ENCODE results near the gene MICOS13. TPM values are rescaled to one million over a fixed set of nuclear protein-coding genes. Genes with fewer than 3 reads are reported as not detected.

The MICOS13 gene
- total RNA-seq, 1 donor from 2014 or later, result 22.8 TPM

- Mint-ChIP-seq H3K27ac (ENCODE audit: unreplicated experiment) (peak overlapping the region; percentile 87), H3K36me3 (ENCODE audit: unreplicated experiment) (no peaks in the 10 kb centered on the region), H3K4me1 (ENCODE audit: low read depth, unreplicated experiment) (peaks cover 17% of the 10 kb centered on the region), H3K27me3 (ENCODE audit: unreplicated experiment) (peaks cover 6% of the 10 kb centered on the region), H3K4me3 (ENCODE audit: unreplicated experiment) (peak overlapping the region; percentile 87), H3K9me3 (ENCODE audit: unreplicated experiment) (peaks cover 12% of the 10 kb centered on the region)
- TF ChIP-seq, protein P1, sequence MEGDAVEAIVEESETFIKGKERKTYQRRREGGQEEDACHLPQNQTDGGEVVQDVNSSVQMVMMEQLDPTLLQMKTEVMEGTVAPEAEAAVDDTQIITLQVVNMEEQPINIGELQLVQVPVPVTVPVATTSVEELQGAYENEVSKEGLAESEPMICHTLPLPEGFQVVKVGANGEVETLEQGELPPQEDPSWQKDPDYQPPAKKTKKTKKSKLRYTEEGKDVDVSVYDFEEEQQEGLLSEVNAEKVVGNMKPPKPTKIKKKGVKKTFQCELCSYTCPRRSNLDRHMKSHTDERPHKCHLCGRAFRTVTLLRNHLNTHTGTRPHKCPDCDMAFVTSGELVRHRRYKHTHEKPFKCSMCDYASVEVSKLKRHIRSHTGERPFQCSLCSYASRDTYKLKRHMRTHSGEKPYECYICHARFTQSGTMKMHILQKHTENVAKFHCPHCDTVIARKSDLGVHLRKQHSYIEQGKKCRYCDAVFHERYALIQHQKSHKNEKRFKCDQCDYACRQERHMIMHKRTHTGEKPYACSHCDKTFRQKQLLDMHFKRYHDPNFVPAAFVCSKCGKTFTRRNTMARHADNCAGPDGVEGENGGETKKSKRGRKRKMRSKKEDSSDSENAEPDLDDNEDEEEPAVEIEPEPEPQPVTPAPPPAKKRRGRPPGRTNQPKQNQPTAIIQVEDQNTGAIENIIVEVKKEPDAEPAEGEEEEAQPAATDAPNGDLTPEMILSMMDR (IDR thresholded peaks at IDR 0.05; ENCODE audit: partially characterized antibody, unreplicated experiment), result no peak
- no peak for DNase-seq
Measured at GRCh38 chr19:5718579-5719273, 38.4 kb upstream of the MICOS13 start.

GRCh38 chr19:5718037-5718578 is 37.8 kb upstream of the MICOS13 start:
- Mint-ChIP-seq H3K4me3 (ENCODE audit: unreplicated experiment) (peak overlapping the region; percentile 87), H3K4me1 (ENCODE audit: low read depth, unreplicated experiment) (peaks cover 17% of the 10 kb centered on the region), H3K9me3 (ENCODE audit: unreplicated experiment) (peaks cover 16% of the 10 kb centered on the region), H3K36me3 (ENCODE audit: unreplicated experiment) (no peaks in the 10 kb centered on the region), H3K27me3 (ENCODE audit: unreplicated experiment) (peaks cover 6% of the 10 kb centered on the region), H3K27ac (ENCODE audit: unreplicated experiment) (peak overlapping the region; percentile 87)
- TF ChIP-seq, protein P1 (IDR thresholded peaks at IDR 0.05; ENCODE audit: partially characterized antibody, unreplicated experiment), result no peak
- DNase-seq, result no peak

GRCh38 chr19:5717215-5717935 is 37.1 kb upstream of the MICOS13 start:
- Mint-ChIP-seq H3K27me3 (ENCODE audit: unreplicated experiment) (peaks cover 6% of the 10 kb centered on the region), H3K36me3 (ENCODE audit: unreplicated experiment) (no peaks in the 10 kb centered on the region), H3K4me3 (ENCODE audit: unreplicated experiment) (peak overlapping the region; percentile 71), H3K27ac (ENCODE audit: unreplicated experiment) (peak overlapping the region; percentile 72), H3K9me3 (ENCODE audit: unreplicated experiment) (peaks cover 16% of the 10 kb centered on the region), H3K4me1 (ENCODE audit: low read depth, unreplicated experiment) (peaks cover 17% of the 10 kb centered on the region)
- no peak for DNase-seq
- TF ChIP-seq, protein P1 (IDR thresholded peaks at IDR 0.05; ENCODE audit: partially characterized antibody, unreplicated experiment), result no peak

- no peak for DNase-seq
- Mint-ChIP-seq H3K9me3 (ENCODE audit: unreplicated experiment) (peaks cover 11% of the 10 kb centered on the region), H3K4me1 (ENCODE audit: low read depth, unreplicated experiment) (peaks cover 17% of the 10 kb centered on the region), H3K4me3 (ENCODE audit: unreplicated experiment) (peak overlapping the region; percentile 63), H3K27ac (ENCODE audit: unreplicated experiment) (peak overlapping the region; percentile 89), H3K27me3 (ENCODE audit: unreplicated experiment) (peaks cover 6% of the 10 kb centered on the region), H3K36me3 (ENCODE audit: unreplicated experiment) (no peaks in the 10 kb centered on the region)
- TF ChIP-seq, protein P1 (IDR thresholded peaks at IDR 0.05; ENCODE audit: partially characterized antibody, unreplicated experiment), result no peak
Measured at GRCh38 chr19:5714816-5715215, 34.5 kb upstream of the MICOS13 start.

Measured in glutamatergic neuron (in vitro differentiated cells).